ENCODE data around the gene DDX21. TPM values are rescaled to one million over a fixed set of nuclear protein-coding genes. Genes with fewer than 3 reads are reported as not detected.

The DDX21 gene
- total RNA-seq, 1 experiment from 2014 or later: 153 TPM

DNA sequence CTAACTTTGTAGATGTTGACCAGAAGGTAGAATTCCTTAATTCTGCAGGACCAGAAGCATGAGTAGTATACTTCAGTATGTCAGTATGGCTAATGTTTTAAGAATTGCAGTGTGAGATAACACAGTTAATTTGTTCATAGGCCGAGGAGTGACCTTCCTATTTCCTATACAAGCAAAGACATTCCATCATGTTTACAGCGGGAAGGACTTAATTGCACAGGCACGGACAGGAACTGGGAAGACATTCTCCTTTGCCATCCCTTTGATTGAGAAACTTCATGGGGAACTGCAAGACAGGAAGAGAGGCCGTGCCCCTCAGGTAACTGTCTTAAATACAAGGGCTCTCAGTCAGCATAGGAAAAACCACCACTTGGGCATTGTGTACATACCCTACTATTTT, 7.2 kb downstream of the DDX21 start:
- no peaks in the 10 kb centered on the region for H3K4me1 ChIP-seq (ENCODE audit: control insufficient read depth in 1 of 2, insufficient read depth in 2 of 2, low read length in 2 of 2)
- CTCF ChIA-PET: no interaction called here
- RAD21 ChIA-PET (ENCODE audit: low non-redundant PET in 1 of 2, low total read pairs in 2 of 2, uncharacterized antibody in 2 of 2, unreplicated experiment in 2 of 2): no interaction called here

DNA sequence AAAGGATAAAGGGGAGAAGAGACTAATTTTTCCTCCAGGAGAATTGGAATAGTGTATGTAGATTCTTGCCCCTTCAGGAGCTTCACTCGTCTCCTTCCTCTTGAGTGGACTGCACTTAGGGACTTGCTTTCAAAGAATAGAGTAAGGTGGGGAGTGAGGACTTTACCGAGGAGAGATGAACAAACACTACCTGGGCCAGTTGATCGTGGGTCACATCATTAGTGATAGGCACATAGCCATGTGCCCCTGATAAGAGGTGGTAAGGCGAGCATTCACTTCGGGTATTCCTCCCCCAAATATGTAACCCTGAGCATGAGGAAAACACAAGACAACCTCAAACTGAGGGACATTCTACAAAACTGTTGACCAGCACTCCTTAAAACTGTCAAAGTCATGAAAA, 18.0 kb downstream of the DDX21 start:
- Histone ChIP-seq H2AFZ (ENCODE audit: low read depth, low read length, poor library complexity, severe bottlenecking) (no peak overlapping the region), H3K27ac (ENCODE audit: low read depth, low read length) (no peak overlapping the region), H3K36me3 (ENCODE audit: control insufficient read depth in 1 of 2, insufficient read depth in 2 of 2, low read length in 2 of 2) (peaks cover 65 to 86% of the 10 kb centered on the region in 2 experiments), H3K9ac (ENCODE audit: low read length) (no peak overlapping the region), H3K4me3 (replicated peaks in 1 of 2; ENCODE audit: low read depth in 1 of 2, low read length in 2 of 2) (no peak overlapping the region), H3K9me2 (ENCODE audit: insufficient read depth) (no peaks in the 10 kb centered on the region), H3K79me2 (ENCODE audit: insufficient read depth, low read length) (peaks cover 95% of the 10 kb centered on the region), H3K4me1 (ENCODE audit: control insufficient read depth in 1 of 2, insufficient read depth in 2 of 2, low read length in 2 of 2) (no peaks in the 10 kb centered on the region), H3K27me3 (ENCODE audit: insufficient read depth, low read length) (no peaks in the 10 kb centered on the region), H4K20me1 (ENCODE audit: insufficient read depth) (peaks cover 37% of the 10 kb centered on the region; the same call in 1 of the 2 replicates), H3K9me3 (ENCODE audit: control insufficient read depth in 1 of 2, insufficient read depth in 1 of 2, low read depth in 1 of 2, low read length in 2 of 2) (no peaks in the 10 kb centered on the region), H3K4me2 (ENCODE audit: low read length) (no peak overlapping the region)
- ChIA-PET RAD21 (ENCODE audit: low non-redundant PET in 1 of 2, low total read pairs in 2 of 2, uncharacterized antibody in 2 of 2, unreplicated experiment in 2 of 2) (no interaction called here), CTCF (no interaction called here), POLR2A (no interaction called here)
- TF ChIP-seq FOSL1 (IDR thresholded peaks at IDR 0.05; ENCODE audit: low read depth) (no peak), EGR1 (IDR thresholded peaks at IDR 0.05; ENCODE audit: low read depth) (no peak), EZH2phosphoT487 (IDR thresholded peaks at IDR 0.05; ENCODE audit: borderline replicate concordance) (no peak), MAX (IDR thresholded peaks at IDR 0.05) (no peak), SRF (IDR thresholded peaks at IDR 0.05; ENCODE audit: low read depth) (no peak), POLR2A (IDR thresholded peaks at IDR 0.05; ENCODE audit: borderline replicate concordance, extremely low read depth, insufficient read depth, insufficient read length) (no peak)
- TF ChIP-seq, protein P1, sequence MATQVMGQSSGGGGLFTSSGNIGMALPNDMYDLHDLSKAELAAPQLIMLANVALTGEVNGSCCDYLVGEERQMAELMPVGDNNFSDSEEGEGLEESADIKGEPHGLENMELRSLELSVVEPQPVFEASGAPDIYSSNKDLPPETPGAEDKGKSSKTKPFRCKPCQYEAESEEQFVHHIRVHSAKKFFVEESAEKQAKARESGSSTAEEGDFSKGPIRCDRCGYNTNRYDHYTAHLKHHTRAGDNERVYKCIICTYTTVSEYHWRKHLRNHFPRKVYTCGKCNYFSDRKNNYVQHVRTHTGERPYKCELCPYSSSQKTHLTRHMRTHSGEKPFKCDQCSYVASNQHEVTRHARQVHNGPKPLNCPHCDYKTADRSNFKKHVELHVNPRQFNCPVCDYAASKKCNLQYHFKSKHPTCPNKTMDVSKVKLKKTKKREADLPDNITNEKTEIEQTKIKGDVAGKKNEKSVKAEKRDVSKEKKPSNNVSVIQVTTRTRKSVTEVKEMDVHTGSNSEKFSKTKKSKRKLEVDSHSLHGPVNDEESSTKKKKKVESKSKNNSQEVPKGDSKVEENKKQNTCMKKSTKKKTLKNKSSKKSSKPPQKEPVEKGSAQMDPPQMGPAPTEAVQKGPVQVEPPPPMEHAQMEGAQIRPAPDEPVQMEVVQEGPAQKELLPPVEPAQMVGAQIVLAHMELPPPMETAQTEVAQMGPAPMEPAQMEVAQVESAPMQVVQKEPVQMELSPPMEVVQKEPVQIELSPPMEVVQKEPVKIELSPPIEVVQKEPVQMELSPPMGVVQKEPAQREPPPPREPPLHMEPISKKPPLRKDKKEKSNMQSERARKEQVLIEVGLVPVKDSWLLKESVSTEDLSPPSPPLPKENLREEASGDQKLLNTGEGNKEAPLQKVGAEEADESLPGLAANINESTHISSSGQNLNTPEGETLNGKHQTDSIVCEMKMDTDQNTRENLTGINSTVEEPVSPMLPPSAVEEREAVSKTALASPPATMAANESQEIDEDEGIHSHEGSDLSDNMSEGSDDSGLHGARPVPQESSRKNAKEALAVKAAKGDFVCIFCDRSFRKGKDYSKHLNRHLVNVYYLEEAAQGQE (IDR thresholded peaks at IDR 0.05; ENCODE audit: low read depth): no peak
- no TSS peak for BruUV-seq (replicated peaks)
- intact Hi-C loops (cut with micrococcal nuclease): no loop called here
- no peak for DNase-seq (ENCODE audit: low read depth, low spot score)
- ATAC-seq: no peak

More for the DNA sequence above, 7.2 kb downstream of the DDX21 start:
- Histone ChIP-seq H3K9me2 (ENCODE audit: insufficient read depth) (no peaks in the 10 kb centered on the region), H3K27ac (ENCODE audit: low read depth, low read length) (no peak overlapping the region), H2AFZ (ENCODE audit: low read depth, low read length, poor library complexity, severe bottlenecking) (no peak overlapping the region), H3K9ac (ENCODE audit: low read length) (no peak overlapping the region), H3K27me3 (ENCODE audit: insufficient read depth, low read length) (no peaks in the 10 kb centered on the region), H4K20me1 (ENCODE audit: insufficient read depth) (peaks cover 59% of the 10 kb centered on the region; the same call in 1 of the 2 replicates), H3K4me3 (replicated peaks in 1 of 2; ENCODE audit: low read depth in 1 of 2, low read length in 2 of 2) (no peak overlapping the region), H3K79me2 (ENCODE audit: insufficient read depth, low read length) (peaks cover 99% of the 10 kb centered on the region), H3K4me2 (ENCODE audit: low read length) (no peak overlapping the region), H3K9me3 (ENCODE audit: control insufficient read depth in 1 of 2, insufficient read depth in 1 of 2, low read depth in 1 of 2, low read length in 2 of 2) (no peaks in the 10 kb centered on the region), H3K36me3 (ENCODE audit: control insufficient read depth in 1 of 2, insufficient read depth in 2 of 2, low read length in 2 of 2) (peaks cover 69 to 81% of the 10 kb centered on the region in 2 experiments)
- BruUV-seq (replicated peaks): no TSS peak
- ATAC-seq: no peak
- DNase-seq (ENCODE audit: low read depth, low spot score): no peak
- TF ChIP-seq CBX3 (IDR thresholded peaks at IDR 0.05; ENCODE audit: low read depth) (no peak), ZBTB33 (IDR thresholded peaks at IDR 0.05; ENCODE audit: extremely low read depth, insufficient replicate concordance, low read length) (no peak), SRF (IDR thresholded peaks at IDR 0.05; ENCODE audit: low read depth) (no peak), TCF7L2 (IDR thresholded peaks at IDR 0.05; ENCODE audit: borderline replicate concordance, extremely low read depth, insufficient read depth, insufficient read length) (no peak), JUND (IDR thresholded peaks at IDR 0.05) (no peak)
- POLR2A ChIA-PET: no interaction called here
- intact Hi-C loops (cut with micrococcal nuclease): no loop called here

Measured in HCT116 (cell line).